Measurements from ENCODE around the gene CLSTN3.

Gene CLSTN3

DNA sequence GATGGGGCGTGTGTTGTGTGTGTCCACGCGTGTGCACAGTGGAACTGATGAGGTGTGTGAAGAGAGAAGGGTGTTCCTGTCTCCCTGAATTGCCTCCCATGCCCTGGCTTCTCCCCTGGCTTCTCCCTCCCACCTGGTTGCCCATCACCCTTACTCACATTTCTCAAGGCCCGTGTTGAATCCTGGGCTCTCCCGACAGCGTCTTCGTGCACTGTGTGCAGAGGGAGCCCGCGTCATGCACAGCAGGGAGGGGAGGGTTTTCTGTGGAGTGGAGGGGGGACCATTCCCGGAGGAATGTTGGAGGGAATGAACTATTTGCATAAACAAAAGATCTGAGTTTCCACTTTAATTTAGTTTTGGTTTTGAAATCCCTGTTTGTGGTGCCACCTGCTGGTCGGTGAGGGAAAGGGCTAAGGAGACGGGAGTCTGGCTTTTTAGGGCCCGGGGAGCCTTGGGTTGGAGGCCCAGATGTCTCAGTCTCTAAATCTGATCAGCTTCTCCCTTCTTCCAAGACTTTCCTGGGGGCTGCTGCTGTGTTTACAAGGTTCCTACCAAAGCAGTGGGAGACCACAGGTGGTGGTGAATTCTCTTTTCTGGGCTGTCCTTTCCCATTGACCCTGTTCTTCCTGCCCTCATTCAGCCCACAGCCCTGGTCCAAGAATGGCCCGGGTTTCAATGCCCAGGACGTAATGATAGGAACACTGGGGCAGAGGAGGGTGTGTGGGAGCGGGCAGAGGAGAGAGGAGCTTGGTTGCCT lies 37.8 kb upstream of the CLSTN3 start, which contains the start of gene C1R (continued):
- TF ChIP-seq ZNF132 (tag by site-specific recombination; IDR thresholded peaks at IDR 0.05; ENCODE audit: borderline replicate concordance) = no peak
- TF ChIP-seq ZNF239 (tag by site-specific recombination; IDR thresholded peaks at IDR 0.05) = no peak
- TF ChIP-seq, protein P1, sequence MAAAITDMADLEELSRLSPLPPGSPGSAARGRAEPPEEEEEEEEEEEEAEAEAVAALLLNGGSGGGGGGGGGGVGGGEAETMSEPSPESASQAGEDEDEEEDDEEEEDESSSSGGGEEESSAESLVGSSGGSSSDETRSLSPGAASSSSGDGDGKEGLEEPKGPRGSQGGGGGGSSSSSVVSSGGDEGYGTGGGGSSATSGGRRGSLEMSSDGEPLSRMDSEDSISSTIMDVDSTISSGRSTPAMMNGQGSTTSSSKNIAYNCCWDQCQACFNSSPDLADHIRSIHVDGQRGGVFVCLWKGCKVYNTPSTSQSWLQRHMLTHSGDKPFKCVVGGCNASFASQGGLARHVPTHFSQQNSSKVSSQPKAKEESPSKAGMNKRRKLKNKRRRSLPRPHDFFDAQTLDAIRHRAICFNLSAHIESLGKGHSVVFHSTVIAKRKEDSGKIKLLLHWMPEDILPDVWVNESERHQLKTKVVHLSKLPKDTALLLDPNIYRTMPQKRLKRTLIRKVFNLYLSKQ (tag by site-specific recombination; IDR thresholded peaks at IDR 0.05; ENCODE audit: borderline replicate concordance) = no peak
- TF ChIP-seq KLF10 (tag by site-specific recombination; IDR thresholded peaks at IDR 0.05) = no peak
- TF ChIP-seq, protein P2, sequence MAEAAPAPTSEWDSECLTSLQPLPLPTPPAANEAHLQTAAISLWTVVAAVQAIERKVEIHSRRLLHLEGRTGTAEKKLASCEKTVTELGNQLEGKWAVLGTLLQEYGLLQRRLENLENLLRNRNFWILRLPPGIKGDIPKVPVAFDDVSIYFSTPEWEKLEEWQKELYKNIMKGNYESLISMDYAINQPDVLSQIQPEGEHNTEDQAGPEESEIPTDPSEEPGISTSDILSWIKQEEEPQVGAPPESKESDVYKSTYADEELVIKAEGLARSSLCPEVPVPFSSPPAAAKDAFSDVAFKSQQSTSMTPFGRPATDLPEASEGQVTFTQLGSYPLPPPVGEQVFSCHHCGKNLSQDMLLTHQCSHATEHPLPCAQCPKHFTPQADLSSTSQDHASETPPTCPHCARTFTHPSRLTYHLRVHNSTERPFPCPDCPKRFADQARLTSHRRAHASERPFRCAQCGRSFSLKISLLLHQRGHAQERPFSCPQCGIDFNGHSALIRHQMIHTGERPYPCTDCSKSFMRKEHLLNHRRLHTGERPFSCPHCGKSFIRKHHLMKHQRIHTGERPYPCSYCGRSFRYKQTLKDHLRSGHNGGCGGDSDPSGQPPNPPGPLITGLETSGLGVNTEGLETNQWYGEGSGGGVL (tag by site-specific recombination; IDR thresholded peaks at IDR 0.05) = peak; percentile 96
- no peak for TF ChIP-seq MYNN (tag by site-specific recombination; IDR thresholded peaks at IDR 0.05; ENCODE audit: borderline replicate concordance)
- no peak for TF ChIP-seq TRIM28 (IDR thresholded peaks at IDR 0.05; ENCODE audit: borderline replicate concordance, low read length)
- TF ChIP-seq ZNF138 (tag by site-specific recombination; IDR thresholded peaks at IDR 0.05; ENCODE audit: borderline replicate concordance) = no peak
- peak; percentile 62 for TF ChIP-seq ZBTB48 (tag by site-specific recombination; IDR thresholded peaks at IDR 0.05)
- TF ChIP-seq BCL11B (tag by site-specific recombination; IDR thresholded peaks at IDR 0.05; ENCODE audit: low read depth) = no peak
- no peak; the same call in 1 of the 2 replicates for TF ChIP-seq ZNF561 (tag by site-specific recombination; IDR thresholded peaks at IDR 0.05; ENCODE audit: borderline replicate concordance)
- TF ChIP-seq ZNF677 (tag by site-specific recombination; IDR thresholded peaks at IDR 0.05) = no peak
- TF ChIP-seq ZNF140 (tag by site-specific recombination; IDR thresholded peaks at IDR 0.05) = no peak
- no peak for TF ChIP-seq ZNF596 (tag by site-specific recombination; IDR thresholded peaks at IDR 0.05)
- TF ChIP-seq ZNF777 (tag by site-specific recombination; IDR thresholded peaks at IDR 0.05; ENCODE audit: borderline replicate concordance) = no peak
- TF ChIP-seq ZNF23 (tag by site-specific recombination; IDR thresholded peaks at IDR 0.05; ENCODE audit: borderline replicate concordance) = no peak
- no peak for TF ChIP-seq ZNF610 (tag by site-specific recombination; IDR thresholded peaks at IDR 0.05; ENCODE audit: borderline replicate concordance)
- TF ChIP-seq, protein P3, sequence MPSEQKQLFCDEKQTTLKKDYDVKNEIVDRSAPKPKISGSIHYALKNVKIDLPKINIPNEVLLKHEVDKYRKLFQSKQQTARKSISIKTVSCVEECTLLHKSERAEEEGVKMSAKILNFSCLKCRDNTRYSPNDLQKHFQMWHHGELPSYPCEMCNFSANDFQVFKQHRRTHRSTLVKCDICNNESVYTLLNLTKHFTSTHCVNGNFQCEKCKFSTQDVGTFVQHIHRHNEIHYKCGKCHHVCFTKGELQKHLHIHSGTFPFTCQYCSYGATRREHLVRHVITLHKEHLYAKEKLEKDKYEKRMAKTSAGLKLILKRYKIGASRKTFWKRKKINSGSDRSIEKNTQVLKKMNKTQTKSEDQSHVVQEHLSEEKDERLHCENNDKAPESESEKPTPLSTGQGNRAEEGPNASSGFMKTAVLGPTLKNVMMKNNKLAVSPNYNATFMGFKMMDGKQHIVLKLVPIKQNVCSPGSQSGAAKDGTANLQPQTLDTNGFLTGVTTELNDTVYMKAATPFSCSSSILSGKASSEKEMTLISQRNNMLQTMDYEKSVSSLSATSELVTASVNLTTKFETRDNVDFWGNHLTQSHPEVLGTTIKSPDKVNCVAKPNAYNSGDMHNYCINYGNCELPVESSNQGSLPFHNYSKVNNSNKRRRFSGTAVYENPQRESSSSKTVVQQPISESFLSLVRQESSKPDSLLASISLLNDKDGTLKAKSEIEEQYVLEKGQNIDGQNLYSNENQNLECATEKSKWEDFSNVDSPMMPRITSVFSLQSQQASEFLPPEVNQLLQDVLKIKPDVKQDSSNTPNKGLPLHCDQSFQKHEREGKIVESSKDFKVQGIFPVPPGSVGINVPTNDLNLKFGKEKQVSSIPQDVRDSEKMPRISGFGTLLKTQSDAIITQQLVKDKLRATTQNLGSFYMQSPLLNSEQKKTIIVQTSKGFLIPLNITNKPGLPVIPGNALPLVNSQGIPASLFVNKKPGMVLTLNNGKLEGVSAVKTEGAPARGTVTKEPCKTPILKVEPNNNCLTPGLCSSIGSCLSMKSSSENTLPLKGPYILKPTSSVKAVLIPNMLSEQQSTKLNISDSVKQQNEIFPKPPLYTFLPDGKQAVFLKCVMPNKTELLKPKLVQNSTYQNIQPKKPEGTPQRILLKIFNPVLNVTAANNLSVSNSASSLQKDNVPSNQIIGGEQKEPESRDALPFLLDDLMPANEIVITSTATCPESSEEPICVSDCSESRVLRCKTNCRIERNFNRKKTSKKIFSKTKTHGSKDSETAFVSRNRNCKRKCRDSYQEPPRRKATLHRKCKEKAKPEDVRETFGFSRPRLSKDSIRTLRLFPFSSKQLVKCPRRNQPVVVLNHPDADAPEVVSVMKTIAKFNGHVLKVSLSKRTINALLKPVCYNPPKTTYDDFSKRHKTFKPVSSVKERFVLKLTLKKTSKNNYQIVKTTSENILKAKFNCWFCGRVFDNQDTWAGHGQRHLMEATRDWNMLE (tag by site-specific recombination; conservative IDR thresholded peaks at IDR 0.05; ENCODE audit: low read depth) = no peak
- TF ChIP-seq ZNF555 (tag by site-specific recombination; conservative IDR thresholded peaks at IDR 0.05) = no peak
- TF ChIP-seq, protein P4, sequence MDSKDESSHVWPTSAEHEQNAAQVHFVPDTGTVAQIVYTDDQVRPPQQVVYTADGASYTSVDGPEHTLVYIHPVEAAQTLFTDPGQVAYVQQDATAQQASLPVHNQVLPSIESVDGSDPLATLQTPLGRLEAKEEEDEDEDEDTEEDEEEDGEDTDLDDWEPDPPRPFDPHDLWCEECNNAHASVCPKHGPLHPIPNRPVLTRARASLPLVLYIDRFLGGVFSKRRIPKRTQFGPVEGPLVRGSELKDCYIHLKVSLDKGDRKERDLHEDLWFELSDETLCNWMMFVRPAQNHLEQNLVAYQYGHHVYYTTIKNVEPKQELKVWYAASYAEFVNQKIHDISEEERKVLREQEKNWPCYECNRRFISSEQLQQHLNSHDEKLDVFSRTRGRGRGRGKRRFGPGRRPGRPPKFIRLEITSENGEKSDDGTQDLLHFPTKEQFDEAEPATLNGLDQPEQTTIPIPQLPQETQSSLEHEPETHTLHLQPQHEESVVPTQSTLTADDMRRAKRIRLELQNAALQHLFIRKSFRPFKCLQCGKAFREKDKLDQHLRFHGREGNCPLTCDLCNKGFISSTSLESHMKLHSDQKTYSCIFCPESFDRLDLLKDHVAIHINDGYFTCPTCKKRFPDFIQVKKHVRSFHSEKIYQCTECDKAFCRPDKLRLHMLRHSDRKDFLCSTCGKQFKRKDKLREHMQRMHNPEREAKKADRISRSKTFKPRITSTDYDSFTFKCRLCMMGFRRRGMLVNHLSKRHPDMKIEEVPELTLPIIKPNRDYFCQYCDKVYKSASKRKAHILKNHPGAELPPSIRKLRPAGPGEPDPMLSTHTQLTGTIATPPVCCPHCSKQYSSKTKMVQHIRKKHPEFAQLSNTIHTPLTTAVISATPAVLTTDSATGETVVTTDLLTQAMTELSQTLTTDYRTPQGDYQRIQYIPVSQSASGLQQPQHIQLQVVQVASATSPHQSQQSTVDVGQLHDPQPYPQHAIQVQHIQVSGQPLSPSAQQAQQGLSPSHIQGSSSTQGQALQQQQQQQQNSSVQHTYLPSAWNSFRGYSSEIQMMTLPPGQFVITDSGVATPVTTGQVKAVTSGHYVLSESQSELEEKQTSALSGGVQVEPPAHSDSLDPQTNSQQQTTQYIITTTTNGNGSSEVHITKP (tag by site-specific recombination; IDR thresholded peaks at IDR 0.05) = peak; percentile 37
- no peak for TF ChIP-seq ZNF416 (tag by site-specific recombination; IDR thresholded peaks at IDR 0.05)
- no peak for TF ChIP-seq ZNF302 (tag by site-specific recombination; IDR thresholded peaks at IDR 0.05; ENCODE audit: low read depth)
- TF ChIP-seq ZNF776 (tag by site-specific recombination; IDR thresholded peaks at IDR 0.05; ENCODE audit: borderline replicate concordance) = no peak
- no peak for TF ChIP-seq ZNF335 (tag by site-specific recombination; conservative IDR thresholded peaks at IDR 0.05)
- TF ChIP-seq, protein P5, sequence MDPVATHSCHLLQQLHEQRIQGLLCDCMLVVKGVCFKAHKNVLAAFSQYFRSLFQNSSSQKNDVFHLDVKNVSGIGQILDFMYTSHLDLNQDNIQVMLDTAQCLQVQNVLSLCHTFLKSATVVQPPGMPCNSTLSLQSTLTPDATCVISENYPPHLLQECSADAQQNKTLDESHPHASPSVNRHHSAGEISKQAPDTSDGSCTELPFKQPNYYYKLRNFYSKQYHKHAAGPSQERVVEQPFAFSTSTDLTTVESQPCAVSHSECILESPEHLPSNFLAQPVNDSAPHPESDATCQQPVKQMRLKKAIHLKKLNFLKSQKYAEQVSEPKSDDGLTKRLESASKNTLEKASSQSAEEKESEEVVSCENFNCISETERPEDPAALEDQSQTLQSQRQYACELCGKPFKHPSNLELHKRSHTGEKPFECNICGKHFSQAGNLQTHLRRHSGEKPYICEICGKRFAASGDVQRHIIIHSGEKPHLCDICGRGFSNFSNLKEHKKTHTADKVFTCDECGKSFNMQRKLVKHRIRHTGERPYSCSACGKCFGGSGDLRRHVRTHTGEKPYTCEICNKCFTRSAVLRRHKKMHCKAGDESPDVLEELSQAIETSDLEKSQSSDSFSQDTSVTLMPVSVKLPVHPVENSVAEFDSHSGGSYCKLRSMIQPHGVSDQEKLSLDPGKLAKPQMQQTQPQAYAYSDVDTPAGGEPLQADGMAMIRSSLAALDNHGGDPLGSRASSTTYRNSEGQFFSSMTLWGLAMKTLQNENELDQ (tag by site-specific recombination; IDR thresholded peaks at IDR 0.05; ENCODE audit: low read depth) = no peak

Measured in HEK293 (cell line).